Lower lobe of right lung (tissue), 2 donors: Measurements from ENCODE around the gene CEP126. TPM values are rescaled to one million over a fixed set of nuclear protein-coding genes. Genes with fewer than 3 reads are reported as not detected.

Experiments
- ATAC-seq, 2 donors: fragments of 200-7000 bp; cut with Tn5 transposase; one replicate each; pipeline ENCODE4 v1.9.1; 2020 to 2022; ENCODE audit warnings: mild to moderate bottlenecking in 2 of 2, moderate library complexity in 2 of 2
- DNase-seq: peaks from one replicate; pipeline ENCODE4 v3.0.0-alpha.2; 2020
- H3K27ac ChIP-seq: fragments of 200-600 bp; one replicate; pipeline ENCODE4 v1.8.0; 2022
- H3K27me3 ChIP-seq: fragments of 200-600 bp; one replicate; pipeline ENCODE4 v1.8.0; 2022; ENCODE audit warnings: low read depth
- H3K36me3 ChIP-seq: fragments of 200-600 bp; one replicate; pipeline ENCODE4 v1.8.0; 2022; ENCODE audit warnings: mild to moderate bottlenecking
- H3K4me1 ChIP-seq: fragments of 200-600 bp; one replicate; pipeline ENCODE4 v1.8.0; 2022
- H3K4me3 ChIP-seq: fragments of 200-600 bp; one replicate; pipeline ENCODE4 v1.8.0; 2022; ENCODE audit warnings: mild to moderate bottlenecking
- H3K9me3 ChIP-seq: fragments of 200-600 bp; one replicate; pipeline ENCODE4 v1.8.0; 2022
- intact Hi-C: fragments of 100-400 bp; cut with DNase I; formaldehyde crosslinking; loops from one replicate; pipeline ENCODE4 v1.11.0; 2022
- total RNA-seq: library from RNA; stranded (reverse); fragmentation: NEBNext Ultra II Directional; extraction: Animal tissue kit (Norgen Biotek cat#: 25700); gene quantifications from one replicate; pipeline ENCODE4 v1.2.1, GENCODE V29; 2021
- TF ChIP-seq, protein P1 (sequence below): fragments of 200-600 bp; IDR thresholded peaks from one replicate; pipeline ENCODE4 v1.8.0; 2022; ENCODE audit warnings: antibody characterized with exemption, mild to moderate bottlenecking
- donor health status: DM: no; HTN: yes; CAD: no; lungs with severe emphysema.

The CEP126 gene
- total RNA-seq, 1 donor from 2014 or later, result 6.4 TPM

DNA sequence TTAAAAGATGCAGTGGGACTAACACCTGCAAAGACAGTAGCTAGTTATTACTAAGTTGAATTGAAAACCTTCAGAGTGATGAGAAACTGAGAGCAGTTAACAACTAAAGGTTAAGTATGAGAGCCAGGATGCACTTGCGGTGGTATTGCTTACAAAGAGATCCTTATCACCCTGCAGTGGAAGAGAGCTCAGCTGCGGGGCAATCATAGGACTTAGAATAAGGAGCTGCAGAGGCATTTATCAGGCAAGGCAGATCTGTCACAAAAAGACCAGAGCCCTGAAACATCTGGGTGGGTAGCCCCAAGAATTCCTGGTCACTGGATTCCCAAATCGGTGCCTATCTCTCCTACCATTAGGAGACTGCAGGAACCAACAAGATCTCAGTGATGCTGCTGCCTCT, 98.1 kb downstream of the CEP126 start:
- no peaks in the 10 kb centered on the region for H3K9me3 ChIP-seq
- H3K27ac ChIP-seq, result no peak overlapping the region
- DNase-seq, result no peak
- peaks cover 12% of the 10 kb centered on the region for H3K4me1 ChIP-seq
- TF ChIP-seq, protein P1, sequence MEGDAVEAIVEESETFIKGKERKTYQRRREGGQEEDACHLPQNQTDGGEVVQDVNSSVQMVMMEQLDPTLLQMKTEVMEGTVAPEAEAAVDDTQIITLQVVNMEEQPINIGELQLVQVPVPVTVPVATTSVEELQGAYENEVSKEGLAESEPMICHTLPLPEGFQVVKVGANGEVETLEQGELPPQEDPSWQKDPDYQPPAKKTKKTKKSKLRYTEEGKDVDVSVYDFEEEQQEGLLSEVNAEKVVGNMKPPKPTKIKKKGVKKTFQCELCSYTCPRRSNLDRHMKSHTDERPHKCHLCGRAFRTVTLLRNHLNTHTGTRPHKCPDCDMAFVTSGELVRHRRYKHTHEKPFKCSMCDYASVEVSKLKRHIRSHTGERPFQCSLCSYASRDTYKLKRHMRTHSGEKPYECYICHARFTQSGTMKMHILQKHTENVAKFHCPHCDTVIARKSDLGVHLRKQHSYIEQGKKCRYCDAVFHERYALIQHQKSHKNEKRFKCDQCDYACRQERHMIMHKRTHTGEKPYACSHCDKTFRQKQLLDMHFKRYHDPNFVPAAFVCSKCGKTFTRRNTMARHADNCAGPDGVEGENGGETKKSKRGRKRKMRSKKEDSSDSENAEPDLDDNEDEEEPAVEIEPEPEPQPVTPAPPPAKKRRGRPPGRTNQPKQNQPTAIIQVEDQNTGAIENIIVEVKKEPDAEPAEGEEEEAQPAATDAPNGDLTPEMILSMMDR, result no peak
- H3K4me3 ChIP-seq, result no peak overlapping the region
- intact Hi-C loops, result no loop called here
- ATAC-seq, result no peak
- H3K27me3 ChIP-seq, result no peaks in the 10 kb centered on the region
- H3K36me3 ChIP-seq, result no peaks in the 10 kb centered on the region

DNA sequence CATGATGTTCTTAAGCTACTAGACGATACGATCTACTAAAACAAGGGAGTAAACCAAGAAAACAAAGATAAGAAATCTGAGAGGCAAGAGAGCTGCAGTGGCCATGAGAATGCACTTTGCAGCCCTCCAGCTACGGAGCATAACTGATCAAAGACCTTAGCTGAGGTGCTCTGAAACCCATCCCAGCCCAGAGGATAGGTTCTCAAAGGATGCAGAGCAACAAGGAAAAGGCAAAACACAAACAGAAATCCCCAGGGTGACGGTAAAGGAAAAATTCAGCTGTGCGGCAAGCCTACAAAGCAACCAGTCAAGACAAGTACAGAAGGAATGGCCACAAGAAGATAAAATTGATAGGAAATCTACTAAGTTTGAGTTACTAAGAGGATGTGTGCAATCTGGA, 99.9 kb downstream of the CEP126 start:
- DNase-seq (no peak), ATAC-seq (no peak)
- Histone ChIP-seq H3K36me3 (no peaks in the 10 kb centered on the region), H3K4me1 (peaks cover 12% of the 10 kb centered on the region), H3K9me3 (no peaks in the 10 kb centered on the region), H3K27me3 (no peaks in the 10 kb centered on the region), H3K27ac (no peak overlapping the region), H3K4me3 (no peak overlapping the region)
- intact Hi-C loops, result no loop called here
- TF ChIP-seq, protein P1, result no peak

DNA sequence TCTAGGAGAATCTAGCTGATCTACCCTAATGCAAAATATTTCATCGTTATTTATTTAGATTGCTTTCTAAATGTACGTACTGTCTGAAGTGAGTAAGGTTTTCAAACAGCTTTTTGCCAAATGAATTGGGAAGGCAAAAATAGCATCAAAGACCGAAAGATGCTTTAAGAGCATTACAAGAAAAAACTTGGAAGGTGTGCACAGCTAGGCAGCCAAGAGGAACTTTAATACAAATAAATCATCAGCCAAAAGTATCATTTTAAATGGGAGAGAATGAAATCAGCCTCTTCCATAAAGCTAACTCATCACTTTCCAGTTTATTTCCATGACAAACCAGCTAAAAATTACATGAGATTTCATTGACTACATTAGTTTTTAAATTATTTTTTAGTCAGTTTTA, 102.2 kb downstream of the CEP126 start:
- ATAC-seq, result no peak
- no peaks in the 10 kb centered on the region for H3K4me1 ChIP-seq
- no peak overlapping the region for H3K4me3 ChIP-seq
- H3K27me3 ChIP-seq, result no peaks in the 10 kb centered on the region
- intact Hi-C loops, result no loop called here
- DNase-seq, result no peak
- no peaks in the 10 kb centered on the region for H3K9me3 ChIP-seq
- H3K36me3 ChIP-seq, result no peaks in the 10 kb centered on the region
- TF ChIP-seq, protein P1, result no peak
- H3K27ac ChIP-seq, result no peak overlapping the region

DNA sequence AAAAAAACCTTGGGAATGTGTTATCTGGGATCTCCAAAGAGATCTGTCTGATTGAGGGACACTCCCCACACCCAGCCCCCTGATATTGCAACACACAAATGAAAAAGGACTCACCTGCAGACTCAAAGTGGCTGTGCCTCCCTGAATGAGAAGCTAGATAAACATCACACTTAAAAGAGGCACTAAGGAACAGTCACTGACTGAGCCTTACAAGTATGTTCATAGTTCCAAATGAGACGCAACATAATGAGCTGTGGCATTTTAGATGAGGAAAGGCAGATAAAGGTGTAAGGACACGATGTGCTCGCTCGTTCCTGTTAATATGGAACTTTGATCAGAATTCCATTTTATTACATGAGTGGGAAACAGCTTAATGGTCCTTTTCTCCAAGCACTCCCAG, 111.4 kb downstream of the CEP126 start:
- Histone ChIP-seq H3K4me3 (no peak overlapping the region), H3K27me3 (no peaks in the 10 kb centered on the region), H3K27ac (no peak overlapping the region), H3K9me3 (no peaks in the 10 kb centered on the region), H3K36me3 (no peaks in the 10 kb centered on the region), H3K4me1 (peaks cover 7% of the 10 kb centered on the region)
- TF ChIP-seq, protein P1, result no peak
- ATAC-seq, result peak; percentile 86 to 93
- intact Hi-C loops, result no loop called here
- no peak for DNase-seq

DNA sequence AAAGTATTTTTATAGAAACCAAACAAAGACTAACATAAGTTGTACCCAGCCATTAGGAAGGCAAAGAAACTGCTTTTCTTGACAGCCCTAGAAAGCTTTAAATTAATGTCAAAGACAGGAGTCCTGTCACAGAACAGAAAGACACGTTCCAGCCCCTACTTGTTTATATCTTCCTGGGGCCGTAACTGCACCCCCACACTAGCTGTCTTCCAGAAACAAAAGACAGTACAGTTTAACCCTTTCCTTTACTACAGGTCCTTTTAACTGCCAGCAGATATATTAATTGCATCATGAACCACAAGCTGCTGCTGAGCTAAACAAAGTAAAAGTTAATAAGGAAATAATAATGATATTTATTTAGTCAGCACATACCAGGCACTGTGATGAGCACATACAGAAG, 112.1 kb downstream of the CEP126 start:
- Histone ChIP-seq H3K36me3 (no peaks in the 10 kb centered on the region), H3K27me3 (no peaks in the 10 kb centered on the region), H3K4me3 (no peak overlapping the region), H3K4me1 (peaks cover 7% of the 10 kb centered on the region), H3K27ac (no peak overlapping the region), H3K9me3 (no peaks in the 10 kb centered on the region)
- intact Hi-C loops, result no loop called here
- DNase-seq (no peak), ATAC-seq (no peak)
- TF ChIP-seq, protein P1, result no peak

DNA sequence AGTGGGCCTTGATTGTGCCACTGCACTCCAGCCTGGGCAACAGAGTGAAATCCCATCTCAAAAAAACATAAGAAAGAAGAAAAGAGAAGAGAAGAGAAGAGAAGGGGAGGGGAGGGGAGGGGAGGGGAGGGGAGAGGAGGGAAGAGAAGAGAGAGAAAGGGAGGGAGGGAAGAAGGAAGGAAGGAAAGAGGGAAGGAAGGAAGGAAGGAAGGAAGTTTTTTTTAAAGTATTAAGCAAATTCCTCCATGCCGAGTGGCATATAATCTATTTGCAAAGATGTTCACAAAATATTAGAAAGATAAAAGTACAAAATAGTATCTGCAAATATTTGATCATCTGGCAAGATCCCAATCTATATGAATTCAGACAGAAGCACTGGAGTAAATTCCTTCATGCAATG, 121.9 kb downstream of the CEP126 start:
- TF ChIP-seq, protein P1, result no peak
- intact Hi-C loops, result no loop called here

More for the DNA sequence above, 121.9 kb downstream of the CEP126 start:
- no peak overlapping the region for H3K4me3 ChIP-seq
- no peaks in the 10 kb centered on the region for H3K4me1 ChIP-seq
- ATAC-seq (no peak), DNase-seq (no peak)
- H3K27ac ChIP-seq, result no peak overlapping the region
- no peaks in the 10 kb centered on the region for H3K36me3 ChIP-seq
- no peaks in the 10 kb centered on the region for H3K27me3 ChIP-seq
- no peaks in the 10 kb centered on the region for H3K9me3 ChIP-seq
